Pulmonary artery endothelial cell (primary cell): ENCODE data around the gene AMBRA1. TPM values are rescaled to one million over a fixed set of nuclear protein-coding genes. Genes with fewer than 3 reads are reported as not detected.

ENCODE experiments used
- DNase-seq: peaks from one replicate; pipeline ENCODE4 v3.0.0-alpha.2; 2011; ENCODE audit warnings: low read depth, low spot score
- total RNA-seq: library from RNA; depleted of rRNA; stranded (reverse); fragments of >200 nt; gene quantifications from 2 replicates; pipeline ENCODE4 v1.2.3, GENCODE V29; 2014

Gene AMBRA1
- total RNA-seq, 1 donor from 2014 or later: 16.7 TPM

GRCh38 chr11:46352063-46352841, 241.6 kb downstream of the AMBRA1 start:
- DNase-seq: no peak

DNA sequence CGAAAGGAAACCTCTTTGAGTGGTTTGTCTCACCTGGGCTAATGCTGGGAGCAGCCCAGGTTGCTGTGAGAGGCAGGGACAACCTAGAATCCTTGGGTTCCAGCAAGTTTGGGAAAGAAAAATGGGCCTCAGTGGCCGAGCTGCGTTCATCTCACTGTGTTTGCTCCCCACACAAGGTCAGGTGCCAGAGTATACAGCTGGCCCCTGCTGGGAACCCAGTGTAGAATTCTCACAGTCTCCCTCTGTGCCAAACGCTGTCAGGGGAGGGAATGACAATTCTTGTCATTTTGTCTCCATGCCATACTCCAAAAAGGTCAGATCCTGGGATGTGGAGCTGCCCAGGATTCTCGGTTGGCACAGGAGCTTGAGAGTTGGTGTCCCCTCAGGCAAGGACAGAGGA, 242.2 kb downstream of the AMBRA1 start:
- DNase-seq: no peak

- no peak for DNase-seq
These were observed 242.7 kb downstream of the AMBRA1 start for GRCh38 chr11:46351148-46351547.

- DNase-seq: no peak
These were observed 243.1 kb downstream of the AMBRA1 start for GRCh38 chr11:46350695-46351094.

DNA sequence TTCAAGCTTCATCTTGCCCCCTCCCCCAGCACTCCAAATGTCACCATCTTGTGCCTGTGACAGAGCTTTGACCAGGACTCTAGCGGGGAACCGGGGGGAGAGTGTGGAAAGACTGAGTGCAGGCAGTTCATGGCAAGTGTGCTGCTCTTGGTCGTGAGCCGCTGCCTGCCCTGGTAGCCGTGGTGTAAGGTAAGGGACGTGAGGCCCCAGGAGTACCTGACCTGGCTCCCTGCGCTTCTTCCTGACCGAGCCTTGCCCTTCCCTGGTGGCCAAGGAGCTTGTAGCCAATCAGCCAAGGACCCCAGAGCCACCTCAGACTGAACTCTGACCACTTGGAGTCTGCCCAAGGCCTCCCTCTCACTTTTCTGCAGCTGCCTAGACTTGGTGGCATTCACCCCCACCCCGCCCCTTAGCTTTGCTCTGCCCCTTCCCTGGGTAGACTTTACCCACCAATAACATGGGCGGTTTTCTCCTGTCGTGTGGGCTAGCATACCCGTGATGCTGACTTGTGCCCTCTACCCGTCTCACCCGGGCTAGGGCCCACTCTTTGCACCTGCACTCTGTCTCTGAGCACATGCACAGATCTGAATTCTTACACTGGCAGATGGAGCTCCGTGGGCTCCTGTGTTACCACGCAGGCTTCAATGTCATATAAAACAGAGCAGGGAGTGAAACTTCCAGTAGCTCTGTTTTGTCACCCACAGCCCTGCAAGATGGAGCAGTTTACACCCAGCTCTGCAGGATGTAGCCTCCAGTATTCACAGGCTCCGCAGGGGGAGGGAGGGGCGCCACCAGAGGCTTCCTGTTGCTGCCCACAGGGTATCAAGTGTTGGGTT, 245.0 kb downstream of the AMBRA1 start:
- DNase-seq: no peak

- DNase-seq: no peak
These were observed 246.0 kb downstream of the AMBRA1 start for GRCh38 chr11:46347637-46348311.

DNA sequence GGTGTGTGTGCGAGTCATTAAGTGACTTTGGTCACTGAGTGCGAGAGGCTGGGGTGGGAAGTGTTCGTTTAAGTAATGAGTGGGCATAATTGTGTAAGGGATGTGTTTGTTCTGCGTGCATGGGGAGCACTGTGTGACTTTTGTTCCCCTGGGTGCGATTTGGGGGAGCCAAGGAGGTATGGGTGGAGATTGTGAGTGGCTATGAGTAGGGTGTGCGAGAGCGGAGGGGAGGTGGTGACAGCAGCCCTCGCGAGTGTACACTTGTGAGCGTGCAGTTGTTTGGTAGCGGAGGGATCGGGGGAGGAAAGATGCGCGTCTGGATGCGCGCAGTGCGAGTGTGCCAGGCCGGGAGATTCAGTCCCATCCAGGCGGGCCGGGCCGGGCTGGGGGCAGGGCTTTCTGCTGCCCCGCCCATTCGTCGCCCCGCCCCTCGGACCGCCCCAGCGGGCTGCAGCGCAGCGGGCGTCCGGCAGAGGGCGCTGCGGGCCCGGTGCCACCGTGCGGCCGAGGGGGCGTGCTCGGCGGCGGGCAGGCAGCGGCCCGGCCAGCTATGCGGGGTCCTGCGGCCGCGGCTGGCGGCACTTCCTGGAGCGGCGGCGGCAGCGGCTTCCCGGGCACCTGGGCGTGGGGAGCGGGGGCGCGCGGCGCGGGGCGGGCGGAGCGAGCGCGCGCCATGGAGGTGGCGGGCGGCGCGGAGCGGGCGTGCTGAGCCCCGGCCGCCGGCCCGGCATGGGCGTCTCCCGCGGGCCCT, 246.8 kb downstream of the AMBRA1 start, which contains the start of gene DGKZ:
Gene DGKZ (plus strand): TSS at position 578 of the 751 bp plus-strand sequence. CDS start 197 bp downstream, outside the sequence.
- peak; percentile 24 for DNase-seq

Other genes starting within 250 kb of the AMBRA1 start
- 61.8 and 63.3 TPM in 2 replicates for gene DGKZ, start 246.6 kb downstream of the AMBRA1 start, total RNA-seq
- gene MDK, start 212.4 kb downstream of the AMBRA1 start, total RNA-seq: 32.3 and 52.0 TPM in 2 replicates
- 0.18 and 0.59 TPM in 2 replicates for gene CHRM4, start 202.2 kb downstream of the AMBRA1 start, total RNA-seq
- gene HARBI1, start 23.2 kb upstream of the AMBRA1 start, total RNA-seq: 5.2 and 5.8 TPM in 2 replicates
- gene ATG13, start 23.5 kb upstream of the AMBRA1 start, total RNA-seq: 54.1 and 66.5 TPM in 2 replicates
- gene ARHGAP1, start 106.6 kb upstream of the AMBRA1 start, total RNA-seq: 18.5 and 23.1 TPM in 2 replicates
- 5.1 and 6.2 TPM in 2 replicates for gene ZNF408, start 107.0 kb upstream of the AMBRA1 start, total RNA-seq
- gene F2, start 125.2 kb upstream of the AMBRA1 start, total RNA-seq: 0.14 TPM in 1 of 2 replicates, not detected in the other